IMR-90 (cell line): ENCODE results near the gene FLT1.

Experiments used
- BHLHE40 ChIP-seq: fragments of 150-350 bp; IDR thresholded peaks from 2 replicates; pipeline ENCODE4 v1.6.1; 2016; ENCODE audit warnings: mild to moderate bottlenecking, low read depth, low read length
- CEBPB ChIP-seq: IDR thresholded peaks from 2 replicates; pipeline ENCODE4 v1.6.1; 2012; ENCODE audit warnings: low read depth, low read length, improper control_type of control experiment
- CTCF ChIP-seq: conservative IDR thresholded peaks from 2 replicates; pipeline ENCODE4 v1.5.1; 2012; ENCODE audit warnings: mild to moderate bottlenecking, low read depth, low read length, improper control_type of control experiment
- ELK1 ChIP-seq: fragments of 150-350 bp; IDR thresholded peaks from 2 replicates; pipeline ENCODE4 v1.6.1; 2016; ENCODE audit warnings: low read depth, mild to moderate bottlenecking, low read length, moderate library complexity, borderline replicate concordance
- MAFK ChIP-seq: IDR thresholded peaks from 2 replicates; pipeline ENCODE4 v1.6.1; 2012; ENCODE audit warnings: low read depth, low read length, improper control_type of control experiment
- MAZ ChIP-seq: IDR thresholded peaks from 2 replicates; pipeline ENCODE4 v1.6.1; 2012; ENCODE audit warnings: low read depth, mild to moderate bottlenecking, low read length, improper control_type of control experiment, moderate library complexity, borderline replicate concordance
- MXI1 ChIP-seq: IDR thresholded peaks from 2 replicates; pipeline ENCODE4 v1.6.1; 2012; ENCODE audit warnings: low read depth, mild to moderate bottlenecking, low read length, moderate library complexity, borderline replicate concordance
- NFE2L2 ChIP-seq: fragments of 150-350 bp; IDR thresholded peaks from 2 replicates; pipeline ENCODE4 v1.6.1; 2016; ENCODE audit warnings: low read depth, mild to moderate bottlenecking, low read length
- POLR2A ChIP-seq: IDR thresholded peaks from 2 replicates; pipeline ENCODE4 v1.6.1; 2012; ENCODE audit warnings: mild to moderate bottlenecking, low read depth, low read length
- RAD21 ChIP-seq: IDR thresholded peaks from 2 replicates; pipeline ENCODE4 v1.6.1; 2012; ENCODE audit warnings: low read length, improper control_type of control experiment
- RCOR1 ChIP-seq: IDR thresholded peaks from 2 replicates; pipeline ENCODE4 v1.6.1; 2012; ENCODE audit warnings: mild to moderate bottlenecking, low read length, improper control_type of control experiment; ENCODE audit not compliant: insufficient replicate concordance
- RFX5 ChIP-seq: IDR thresholded peaks from 2 replicates; pipeline ENCODE4 v1.8.0; 2012; ENCODE audit warnings: low read depth, mild to moderate bottlenecking, low read length, moderate library complexity
- SMC3 ChIP-seq: fragments of 150-350 bp; IDR thresholded peaks from 2 replicates; pipeline ENCODE4 v1.6.1; 2016; ENCODE audit warnings: low read depth, mild to moderate bottlenecking, antibody characterized with exemption, low read length, moderate library complexity
- USF2 ChIP-seq: fragments of 150-350 bp; IDR thresholded peaks from 2 replicates; pipeline ENCODE4 v1.6.1; 2017; ENCODE audit warnings: mild to moderate bottlenecking, antibody characterized with exemption, low read length, low read depth

- TF ChIP-seq CTCF: no peak
- no peak for TF ChIP-seq RAD21
- TF ChIP-seq POLR2A: no peak
- no peak for TF ChIP-seq ELK1
- no peak for TF ChIP-seq NFE2L2
- no peak for TF ChIP-seq MAZ
- no peak for TF ChIP-seq BHLHE40
- no peak for TF ChIP-seq RFX5
- TF ChIP-seq RCOR1: no peak
- TF ChIP-seq MAFK: peak; percentile 66
- TF ChIP-seq SMC3: no peak
- no peak for TF ChIP-seq CEBPB
- no peak for TF ChIP-seq USF2
- no peak for TF ChIP-seq MXI1
These were observed 178.8 kb downstream of the FLT1 start for GRCh38 chr13:28316129-28316528.
